ENCODE measurements around the gene OR2Y1.

The OR2Y1 gene

GRCh38 chr5:180776376-180776775 is 36.5 kb upstream of the OR2Y1 start:
- Histone ChIP-seq H3K4ac (ENCODE audit: low read depth, low read length) (no peak overlapping the region), H2BK12ac (ENCODE audit: low read length) (no peak overlapping the region), H3K9ac (ENCODE audit: low read length) (no peak overlapping the region), H2AFZ (ENCODE audit: insufficient read depth, low read length, poor library complexity) (no peak overlapping the region), H3K27ac (ENCODE audit: low read depth, low read length) (no peak overlapping the region), H3K4me1 (ENCODE audit: control insufficient read depth in 1 of 2, insufficient read depth in 2 of 2, low read length in 2 of 2) (no peaks in the 10 kb centered on the region), H4K91ac (ENCODE audit: low read depth, low read length) (no peak overlapping the region), H2BK120ac (ENCODE audit: insufficient read depth, low read length, poor library complexity) (no peak overlapping the region), H3K79me2 (ENCODE audit: control insufficient read depth, insufficient read depth, low read length, poor library complexity) (no peaks in the 10 kb centered on the region), H2AK5ac (ENCODE audit: low read length) (no peak overlapping the region), H3K27me3 (ENCODE audit: insufficient read depth, low read length) (no peaks in the 10 kb centered on the region), H3K79me1 (ENCODE audit: low read length) (no peaks in the 10 kb centered on the region), H3K9me3 (ENCODE audit: insufficient read depth, low read depth, low read length) (peaks cover 4% of the 10 kb centered on the region), H2BK5ac (ENCODE audit: low read depth, low read length, poor library complexity) (no peak overlapping the region), H4K12ac (ENCODE audit: low read depth, low read length) (no peak overlapping the region), H3K23ac (ENCODE audit: low read length) (no peak overlapping the region), H3K36me3 (ENCODE audit: control insufficient read depth in 1 of 2, insufficient read depth in 2 of 2, low read length in 2 of 2) (no peaks in the 10 kb centered on the region), H4K8ac (ENCODE audit: low read depth, low read length) (no peak overlapping the region), H3K18ac (ENCODE audit: low read length) (no peak overlapping the region), H3K4me2 (ENCODE audit: low read length) (no peak overlapping the region), H3K14ac (ENCODE audit: low read length) (no peak overlapping the region), H3K4me3 (ENCODE audit: low read depth, low read length) (no peak overlapping the region)
- WGBS (ENCODE audit: extremely low coverage, insufficient coverage, insufficient read length), result no CpG with 5 or more reads among the region's 1 CpG
- no peak for DNase-seq

GRCh38 chr5:180775624-180776023 is 35.8 kb upstream of the OR2Y1 start:
- Histone ChIP-seq H2AFZ (ENCODE audit: insufficient read depth, low read length, poor library complexity) (no peak overlapping the region), H4K12ac (ENCODE audit: low read depth, low read length) (no peak overlapping the region), H2AK5ac (ENCODE audit: low read length) (no peak overlapping the region), H4K8ac (ENCODE audit: low read depth, low read length) (no peak overlapping the region), H2BK5ac (ENCODE audit: low read depth, low read length, poor library complexity) (no peak overlapping the region), H3K9ac (ENCODE audit: low read length) (no peak overlapping the region), H3K27ac (ENCODE audit: low read depth, low read length) (no peak overlapping the region), H4K91ac (ENCODE audit: low read depth, low read length) (no peak overlapping the region), H3K4me1 (ENCODE audit: control insufficient read depth in 1 of 2, insufficient read depth in 2 of 2, low read length in 2 of 2) (no peaks in the 10 kb centered on the region), H3K4me3 (ENCODE audit: low read depth, low read length) (no peak overlapping the region), H3K18ac (ENCODE audit: low read length) (no peak overlapping the region), H3K9me3 (ENCODE audit: insufficient read depth, low read depth, low read length) (peaks cover 4% of the 10 kb centered on the region), H3K4me2 (ENCODE audit: low read length) (no peak overlapping the region), H3K23ac (ENCODE audit: low read length) (no peak overlapping the region), H3K79me2 (ENCODE audit: control insufficient read depth, insufficient read depth, low read length, poor library complexity) (no peaks in the 10 kb centered on the region), H3K79me1 (ENCODE audit: low read length) (no peaks in the 10 kb centered on the region), H2BK12ac (ENCODE audit: low read length) (no peak overlapping the region), H3K27me3 (ENCODE audit: insufficient read depth, low read length) (no peaks in the 10 kb centered on the region), H3K14ac (ENCODE audit: low read length) (no peak overlapping the region), H3K36me3 (ENCODE audit: control insufficient read depth in 1 of 2, insufficient read depth in 2 of 2, low read length in 2 of 2) (no peaks in the 10 kb centered on the region), H2BK120ac (ENCODE audit: insufficient read depth, low read length, poor library complexity) (no peak overlapping the region), H3K4ac (ENCODE audit: low read depth, low read length) (no peak overlapping the region)
- no CpG with 5 or more reads among the region's 7 CpGs for WGBS (ENCODE audit: extremely low coverage, insufficient coverage, insufficient read length)
- no peak for DNase-seq

DNA sequence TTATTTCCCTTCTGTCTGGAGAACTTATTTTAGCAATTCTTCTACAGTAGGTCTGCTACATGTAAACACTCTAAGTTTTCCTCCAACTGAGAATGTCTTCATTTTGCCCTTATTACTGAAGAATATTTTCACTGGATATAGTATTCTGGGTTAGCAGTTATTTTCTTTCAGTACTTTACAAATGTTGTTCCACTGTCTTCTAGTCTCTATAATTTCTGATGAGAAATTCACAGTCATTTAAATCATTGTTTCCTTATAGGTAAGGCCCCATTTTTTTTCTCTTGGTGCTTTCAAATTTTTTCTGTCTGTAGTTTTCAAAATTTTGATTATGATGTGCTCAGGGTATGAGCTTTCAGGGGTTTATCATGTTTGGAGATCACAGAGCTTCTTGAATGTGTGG is 32.0 kb upstream of the OR2Y1 start:
- Histone ChIP-seq H3K9me3 (ENCODE audit: insufficient read depth, low read depth, low read length) (peaks cover 4% of the 10 kb centered on the region), H4K91ac (ENCODE audit: low read depth, low read length) (no peak overlapping the region), H4K8ac (ENCODE audit: low read depth, low read length) (no peak overlapping the region), H2BK5ac (ENCODE audit: low read depth, low read length, poor library complexity) (no peak overlapping the region), H3K27ac (ENCODE audit: low read depth, low read length) (no peak overlapping the region), H3K4me2 (ENCODE audit: low read length) (no peak overlapping the region), H3K4ac (ENCODE audit: low read depth, low read length) (no peak overlapping the region), H3K79me1 (ENCODE audit: low read length) (no peaks in the 10 kb centered on the region), H2AK5ac (ENCODE audit: low read length) (no peak overlapping the region), H4K12ac (ENCODE audit: low read depth, low read length) (no peak overlapping the region), H3K14ac (ENCODE audit: low read length) (no peak overlapping the region), H2BK12ac (ENCODE audit: low read length) (no peak overlapping the region), H3K4me3 (ENCODE audit: low read depth, low read length) (no peak overlapping the region), H3K18ac (ENCODE audit: low read length) (no peak overlapping the region), H3K79me2 (ENCODE audit: control insufficient read depth, insufficient read depth, low read length, poor library complexity) (no peaks in the 10 kb centered on the region), H3K23ac (ENCODE audit: low read length) (no peak overlapping the region), H3K36me3 (ENCODE audit: control insufficient read depth in 1 of 2, insufficient read depth in 2 of 2, low read length in 2 of 2) (no peaks in the 10 kb centered on the region), H3K9ac (ENCODE audit: low read length) (no peak overlapping the region), H3K27me3 (ENCODE audit: insufficient read depth, low read length) (no peaks in the 10 kb centered on the region), H2BK120ac (ENCODE audit: insufficient read depth, low read length, poor library complexity) (no peak overlapping the region), H3K4me1 (ENCODE audit: control insufficient read depth in 1 of 2, insufficient read depth in 2 of 2, low read length in 2 of 2) (no peaks in the 10 kb centered on the region), H2AFZ (ENCODE audit: insufficient read depth, low read length, poor library complexity) (no peak overlapping the region)
- no peak for DNase-seq

- no peak overlapping the region for H3K18ac ChIP-seq (ENCODE audit: low read length)
- H3K9ac ChIP-seq (ENCODE audit: low read length), result no peak overlapping the region
- no peak overlapping the region for H3K27ac ChIP-seq (ENCODE audit: low read depth, low read length)
- no peak overlapping the region for H2BK5ac ChIP-seq (ENCODE audit: low read depth, low read length, poor library complexity)
- no peaks in the 10 kb centered on the region for H3K79me2 ChIP-seq (ENCODE audit: control insufficient read depth, insufficient read depth, low read length, poor library complexity)
- H3K4ac ChIP-seq (ENCODE audit: low read depth, low read length), result no peak overlapping the region
- no peak overlapping the region for H2BK120ac ChIP-seq (ENCODE audit: insufficient read depth, low read length, poor library complexity)
- H3K36me3 ChIP-seq (ENCODE audit: control insufficient read depth in 1 of 2, insufficient read depth in 2 of 2, low read length in 2 of 2), result no peaks in the 10 kb centered on the region
- no peak overlapping the region for H3K4me3 ChIP-seq (ENCODE audit: low read depth, low read length)
- no peaks in the 10 kb centered on the region for H3K27me3 ChIP-seq (ENCODE audit: insufficient read depth, low read length)
- peaks cover 4% of the 10 kb centered on the region for H3K9me3 ChIP-seq (ENCODE audit: insufficient read depth, low read depth, low read length)
- no peak overlapping the region for H3K14ac ChIP-seq (ENCODE audit: low read length)
- no peak overlapping the region for H3K4me2 ChIP-seq (ENCODE audit: low read length)
- no peak overlapping the region for H3K23ac ChIP-seq (ENCODE audit: low read length)
- no peaks in the 10 kb centered on the region for H3K4me1 ChIP-seq (ENCODE audit: control insufficient read depth in 1 of 2, insufficient read depth in 2 of 2, low read length in 2 of 2)
- H4K12ac ChIP-seq (ENCODE audit: low read depth, low read length), result no peak overlapping the region
- no peak overlapping the region for H2BK12ac ChIP-seq (ENCODE audit: low read length)
- no peak overlapping the region for H2AFZ ChIP-seq (ENCODE audit: insufficient read depth, low read length, poor library complexity)
- no peaks in the 10 kb centered on the region for H3K79me1 ChIP-seq (ENCODE audit: low read length)
- no peak overlapping the region for H4K91ac ChIP-seq (ENCODE audit: low read depth, low read length)
- no peak overlapping the region for H2AK5ac ChIP-seq (ENCODE audit: low read length)
- H4K8ac ChIP-seq (ENCODE audit: low read depth, low read length), result no peak overlapping the region
- no CpG with 5 or more reads among the region's 3 CpGs for WGBS (ENCODE audit: extremely low coverage, insufficient coverage, insufficient read length)
- no peak for DNase-seq
Observed at GRCh38 chr5:180769821-180770220, 30.0 kb upstream of the OR2Y1 start.

All from trophoblast cell (in vitro differentiated cells and primary cell).